Measurements from ENCODE around the gene ZNF618. TPM values are rescaled to one million over a fixed set of nuclear protein-coding genes. Genes with fewer than 3 reads are reported as not detected.

ZNF618 gene
- total RNA-seq, 1 donor from 2014 or later: 10.2 TPM

DNA sequence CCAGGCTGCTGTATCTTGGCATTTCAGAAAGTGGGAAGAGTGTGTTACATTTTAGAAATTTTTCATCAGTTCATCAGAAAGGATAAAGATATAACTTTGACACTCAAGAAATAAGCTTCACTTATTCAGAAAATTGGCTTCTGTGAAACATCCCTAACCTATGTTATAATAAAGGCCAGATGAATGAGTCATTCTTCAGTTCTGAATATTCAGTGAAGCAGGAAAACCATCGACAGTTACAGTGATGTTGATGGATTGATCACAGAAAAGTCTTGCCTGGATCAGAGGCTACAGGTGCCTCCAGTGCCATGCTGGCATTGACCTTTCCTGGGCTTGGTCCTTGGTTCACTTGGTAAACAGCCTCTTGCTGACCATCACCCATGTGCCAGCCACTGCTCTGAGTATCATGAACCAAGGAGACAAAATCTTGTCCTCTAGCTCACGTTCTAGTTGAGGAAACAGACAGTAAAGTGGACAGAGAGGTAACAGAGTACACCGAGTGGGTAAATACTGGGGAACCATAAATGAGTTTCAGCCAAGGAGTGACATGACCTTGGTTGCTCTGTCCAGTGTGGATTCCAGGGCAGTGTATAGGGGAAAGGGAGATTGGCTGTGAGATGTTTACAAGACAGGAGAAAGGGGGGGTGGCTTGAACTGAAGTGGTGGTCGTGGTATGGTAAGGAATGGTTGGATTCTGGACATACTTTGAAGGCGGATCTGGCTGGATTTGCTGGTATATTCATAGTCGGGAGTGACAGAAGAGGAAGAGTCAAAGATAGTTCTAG, 103.4 kb downstream of the ZNF618 start:
- Histone ChIP-seq H3K27ac (no peak overlapping the region), H3K4me3 (no peak overlapping the region), H3K4me1 (no peaks in the 10 kb centered on the region), H3K36me3 (no peaks in the 10 kb centered on the region), H3K9me3 (no peaks in the 10 kb centered on the region), H3K27me3 (ENCODE audit: low read depth) (no peaks in the 10 kb centered on the region)
- no peak for TF ChIP-seq CTCF (IDR thresholded peaks at IDR 0.05)
- no peak for DNase-seq
- intact Hi-C loops (cut with DNase I): no loop called here
- ATAC-seq: no peak

GRCh38 chr9:113984639-113985380, 108.7 kb downstream of the ZNF618 start:
- intact Hi-C loops (cut with DNase I): no loop called here
- DNase-seq (no peak), ATAC-seq (no peak)
- no peak overlapping the region for H3K4me3 ChIP-seq
- H3K36me3 ChIP-seq: peaks cover 8% of the 10 kb centered on the region
- H3K27me3 ChIP-seq (ENCODE audit: low read depth): no peaks in the 10 kb centered on the region
- no peak for TF ChIP-seq CTCF (IDR thresholded peaks at IDR 0.05)
- H3K9me3 ChIP-seq: no peaks in the 10 kb centered on the region
- no peaks in the 10 kb centered on the region for H3K4me1 ChIP-seq
- H3K27ac ChIP-seq: no peak overlapping the region

DNA sequence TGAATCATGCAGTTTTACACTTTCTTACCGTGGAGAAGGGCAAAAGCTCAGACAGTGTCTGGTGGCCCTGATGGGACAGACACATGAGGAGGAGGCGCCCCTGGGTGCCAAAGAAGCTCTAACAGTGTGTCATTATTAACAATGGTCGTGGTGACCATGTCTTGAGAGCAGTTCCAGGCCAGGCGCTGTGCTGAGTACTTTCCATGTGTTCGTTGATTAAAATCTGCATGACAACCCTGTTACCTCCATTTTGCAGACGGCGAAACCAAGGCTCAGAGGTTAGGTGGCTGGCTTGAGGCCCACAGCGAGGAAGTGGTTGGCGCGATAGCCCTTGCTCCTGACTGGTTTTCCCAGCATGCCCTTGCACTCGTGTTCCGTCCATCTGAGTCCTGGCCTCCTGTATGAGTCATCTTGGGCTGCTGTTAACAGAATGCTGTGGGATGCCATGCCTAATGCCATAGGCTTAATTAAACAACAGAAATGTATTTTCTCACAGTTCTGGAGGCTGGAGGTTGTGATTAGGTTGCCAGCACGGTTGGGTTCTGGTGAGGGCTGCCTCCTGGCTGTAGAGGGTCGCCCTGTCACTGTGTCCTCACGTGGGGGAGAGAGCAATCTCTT, 110.0 kb downstream of the ZNF618 start:
- Histone ChIP-seq H3K9me3 (no peaks in the 10 kb centered on the region), H3K4me1 (peaks cover 3% of the 10 kb centered on the region), H3K27ac (no peak overlapping the region), H3K36me3 (peaks cover 8% of the 10 kb centered on the region), H3K4me3 (no peak overlapping the region), H3K27me3 (ENCODE audit: low read depth) (no peaks in the 10 kb centered on the region)
- intact Hi-C loops (cut with DNase I): no loop called here
- no peak for TF ChIP-seq CTCF (IDR thresholded peaks at IDR 0.05)
- ATAC-seq (peak in 1 of 2 donors; percentile 22), DNase-seq (no peak)

GRCh38 chr9:113986931-113987330, 110.8 kb downstream of the ZNF618 start:
- peaks cover 11% of the 10 kb centered on the region for H3K4me1 ChIP-seq
- no peak for TF ChIP-seq CTCF (IDR thresholded peaks at IDR 0.05)
- H3K36me3 ChIP-seq: peaks cover 8% of the 10 kb centered on the region
- no peaks in the 10 kb centered on the region for H3K27me3 ChIP-seq (ENCODE audit: low read depth)
- H3K9me3 ChIP-seq: no peaks in the 10 kb centered on the region
- intact Hi-C loops (cut with DNase I): no loop called here
- H3K27ac ChIP-seq: no peak overlapping the region
- no peak overlapping the region for H3K4me3 ChIP-seq
- ATAC-seq (no peak), DNase-seq (no peak)

GRCh38 chr9:113987526-113987925, 111.4 kb downstream of the ZNF618 start:
- no peak for TF ChIP-seq CTCF (IDR thresholded peaks at IDR 0.05)
- Histone ChIP-seq H3K27me3 (ENCODE audit: low read depth) (no peaks in the 10 kb centered on the region), H3K9me3 (no peaks in the 10 kb centered on the region), H3K4me3 (no peak overlapping the region), H3K4me1 (peaks cover 17% of the 10 kb centered on the region), H3K27ac (no peak overlapping the region), H3K36me3 (peaks cover 8% of the 10 kb centered on the region)
- intact Hi-C loops (cut with DNase I): no loop called here
- DNase-seq (no peak), ATAC-seq (no peak)

Data from lower lobe of right lung (tissue), 2 donors.